IPS DF 4.7 (cell line): Measurements from ENCODE around the gene NEK4.
A peak's percentile ranks its signal among the peaks of the same experiment; 100 is the strongest.
"Not testable (repeated sequence)": the region's sequence is repeated elsewhere in the genome, so short reads cannot be mapped to it uniquely, and the experiment has no call there.

ENCODE experiments used
- DNase-seq: peaks from one replicate; pipeline ENCODE4 v3.0.0-alpha.2; 2013; ENCODE audit warnings: low spot score; ENCODE audit errors: extremely low read depth

The NEK4 gene

DNA sequence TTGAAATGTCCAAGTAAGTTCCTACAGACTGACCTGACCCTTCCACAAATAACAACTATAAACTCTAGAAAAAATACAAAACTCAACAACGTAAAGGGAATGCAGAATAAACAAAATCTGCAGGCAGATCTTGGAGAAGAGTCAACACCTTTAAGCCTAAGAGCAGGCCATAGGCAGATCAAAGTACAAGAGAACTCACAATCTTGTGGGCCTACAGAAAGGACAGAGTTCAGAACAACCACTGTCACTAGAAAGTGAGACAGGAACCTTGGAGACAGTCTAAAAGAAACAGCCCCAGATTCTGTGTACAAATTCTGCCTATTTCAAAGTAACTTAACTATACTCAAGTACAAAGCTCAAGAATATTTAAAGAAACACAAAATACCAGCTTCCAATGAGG is 31.0 kb downstream of the NEK4 start:
- no peak for DNase-seq

DNA sequence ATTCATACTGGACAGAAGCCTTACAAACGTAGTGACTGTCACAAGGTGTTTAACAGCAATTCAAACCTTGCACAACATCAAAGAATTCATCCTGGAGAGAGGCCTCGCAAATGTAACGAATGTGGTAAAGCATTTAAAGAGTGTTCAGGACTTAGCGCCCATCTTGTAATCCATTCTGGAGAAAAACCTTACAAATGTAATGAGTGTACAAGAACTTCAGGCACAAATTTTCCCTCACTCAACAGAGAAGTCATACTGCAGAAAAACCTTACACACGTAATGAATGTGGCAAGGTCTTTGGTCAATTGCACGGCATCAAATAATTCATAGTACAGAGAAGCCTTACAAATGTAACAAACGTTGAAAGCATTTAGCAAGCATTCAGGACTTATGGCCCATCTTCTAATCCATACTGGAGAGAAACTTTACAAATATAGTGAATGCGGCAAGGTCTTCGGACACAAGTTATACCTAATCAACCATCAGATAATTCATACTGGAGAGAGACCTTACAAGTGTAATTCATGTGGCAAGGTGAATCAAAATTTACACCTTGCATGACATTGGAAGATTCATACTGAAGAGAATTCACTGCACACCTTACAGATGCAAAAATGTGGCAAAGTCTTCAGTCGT is 37.4 kb downstream of the NEK4 start:
- no peak for DNase-seq

- no peak for DNase-seq
Observed at GRCh38 chr3:52731590-52731989, 39.1 kb downstream of the NEK4 start.

DNA sequence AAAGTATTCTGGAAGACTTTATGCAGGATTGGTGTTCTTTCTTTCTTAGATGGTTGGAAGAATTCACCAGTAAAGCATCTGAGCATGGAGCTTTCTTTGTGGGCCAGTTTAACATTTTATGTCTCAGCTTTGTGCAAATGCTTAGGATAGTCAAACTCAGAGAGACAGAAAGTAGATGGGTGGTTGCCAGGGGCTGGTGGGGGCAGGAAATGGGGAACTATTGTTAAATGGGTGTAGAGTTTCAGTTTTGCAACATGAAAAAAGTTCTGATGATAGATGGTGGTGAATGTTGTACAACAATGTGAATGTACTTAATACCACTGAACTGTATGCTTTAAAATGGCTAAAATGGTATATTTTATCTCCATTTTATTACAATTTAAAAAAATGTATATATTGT is 40.1 kb downstream of the NEK4 start:
- DNase-seq = no peak

- DNase-seq = not testable (repeated sequence)
Observed at GRCh38 chr3:52728753-52729152, 42.0 kb downstream of the NEK4 start.

DNA sequence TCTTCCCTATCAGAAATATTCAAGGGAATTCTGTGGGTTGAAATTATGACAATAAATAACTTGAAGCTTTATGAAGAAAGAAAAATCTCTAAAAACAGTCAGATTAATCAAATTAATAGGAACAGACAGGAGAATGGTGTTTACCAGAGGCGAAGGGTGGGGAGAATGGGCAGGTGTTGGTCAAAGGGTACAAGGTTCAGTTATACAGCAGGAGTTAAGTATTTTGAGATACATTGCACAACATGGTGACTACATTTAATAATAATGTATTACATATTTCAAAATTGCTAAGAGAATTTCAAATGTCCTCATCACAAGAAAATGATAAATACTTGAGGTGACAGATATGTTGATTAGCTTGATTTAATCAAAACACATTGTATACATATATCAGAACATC is 46.2 kb downstream of the NEK4 start:
- DNase-seq = no peak

GRCh38 chr3:52723935-52724334 is 46.8 kb downstream of the NEK4 start:
- DNase-seq = no peak

DNA sequence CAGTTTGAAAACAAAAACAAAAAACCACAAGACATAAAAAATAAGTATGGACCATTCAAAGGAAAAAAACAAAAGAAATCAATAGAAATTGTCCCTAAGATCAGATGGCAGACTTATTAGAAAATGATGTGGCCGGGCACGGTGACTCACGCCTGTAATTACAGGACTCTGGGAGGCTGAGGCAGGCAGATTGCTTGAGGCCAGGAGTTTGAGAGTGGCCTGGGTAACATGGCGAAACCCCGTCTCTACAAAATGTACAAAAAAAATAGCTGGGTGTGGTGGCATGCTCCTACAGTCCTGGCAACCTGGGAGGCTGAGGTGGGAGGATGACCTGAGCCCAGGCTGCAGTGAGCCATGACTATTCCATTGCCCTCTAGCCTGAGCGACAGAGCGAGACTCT is 48.2 kb downstream of the NEK4 start:
- DNase-seq = no peak

- DNase-seq = no peak
Observed at GRCh38 chr3:52721730-52722008, 49.1 kb downstream of the NEK4 start.

- DNase-seq = no peak
Observed at GRCh38 chr3:52721002-52721729, 49.6 kb downstream of the NEK4 start.

DNA sequence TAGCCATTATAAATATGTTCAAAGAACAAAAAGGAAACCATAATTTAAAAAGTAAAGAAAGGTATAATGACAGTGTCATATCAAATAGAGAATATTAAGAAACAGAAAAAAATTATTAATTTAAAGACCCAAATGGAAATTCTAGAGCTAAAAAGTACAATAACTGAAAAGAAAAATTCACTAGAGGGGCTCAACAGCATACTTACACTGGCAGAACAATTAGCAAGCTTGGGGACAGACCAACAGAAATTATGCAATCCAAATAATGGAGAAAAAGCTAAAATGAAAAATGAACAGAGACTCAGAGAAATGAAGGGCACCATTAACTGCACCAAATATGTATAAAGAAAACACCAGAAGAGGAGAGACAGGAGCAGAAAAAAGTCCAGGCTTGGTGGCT is 51.1 kb downstream of the NEK4 start:
- no peak for DNase-seq

GRCh38 chr3:52715714-52716305 is 54.9 kb downstream of the NEK4 start:
- DNase-seq = no peak

DNA sequence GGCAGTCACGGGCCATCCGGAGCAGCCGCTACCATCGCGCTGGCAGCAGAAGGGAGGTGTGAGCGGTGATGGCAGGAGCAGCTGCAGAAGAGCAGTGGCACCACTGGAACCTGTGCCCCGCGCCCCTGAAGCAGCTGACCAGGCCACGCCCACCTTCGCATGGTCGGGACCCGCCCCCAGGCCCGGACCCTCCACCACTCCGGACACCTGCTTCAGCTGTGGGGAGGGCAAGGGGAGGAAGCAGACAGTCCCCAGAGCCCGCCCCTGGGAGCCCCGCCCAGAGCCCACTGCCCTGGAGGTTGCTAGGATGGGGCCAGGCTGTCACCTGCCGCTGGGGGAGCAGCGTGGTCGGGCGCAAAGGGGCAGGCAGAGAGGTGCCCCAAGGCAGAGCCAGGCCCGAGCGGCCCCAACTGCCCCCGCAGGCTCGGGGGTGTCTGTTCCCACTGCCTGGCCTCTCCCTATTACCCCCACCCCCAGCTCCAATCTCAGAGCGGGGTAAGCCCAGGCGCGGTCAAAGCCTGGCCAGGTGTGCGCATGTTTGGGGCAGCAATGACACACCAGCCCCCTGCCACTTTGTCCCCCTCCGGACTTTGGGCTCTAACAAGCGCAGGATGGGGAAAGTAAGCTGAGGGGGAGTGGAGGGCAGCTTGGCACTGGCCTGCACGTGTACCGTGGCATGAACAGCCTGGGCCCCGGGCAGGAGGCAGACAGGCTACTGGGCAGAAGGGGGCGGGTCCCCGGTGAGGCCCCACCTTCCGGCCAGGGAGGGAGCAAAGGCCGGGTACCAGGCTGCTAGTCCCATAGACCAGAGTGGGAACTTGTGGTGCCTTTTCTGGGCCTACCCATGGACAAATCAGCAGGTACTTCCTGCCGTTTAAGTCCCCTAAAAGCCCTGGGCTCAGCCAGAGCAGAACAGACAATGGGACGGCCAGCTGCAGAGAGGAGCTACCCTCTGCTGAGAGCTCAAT is 56.1 kb downstream of the NEK4 start:
- peak; percentile 79 for DNase-seq

GRCh38 chr3:52712291-52713212 is 58.2 kb downstream of the NEK4 start:
- DNase-seq = no peak

- DNase-seq = no peak
Observed at GRCh38 chr3:52710512-52710911, 60.2 kb downstream of the NEK4 start.

DNA sequence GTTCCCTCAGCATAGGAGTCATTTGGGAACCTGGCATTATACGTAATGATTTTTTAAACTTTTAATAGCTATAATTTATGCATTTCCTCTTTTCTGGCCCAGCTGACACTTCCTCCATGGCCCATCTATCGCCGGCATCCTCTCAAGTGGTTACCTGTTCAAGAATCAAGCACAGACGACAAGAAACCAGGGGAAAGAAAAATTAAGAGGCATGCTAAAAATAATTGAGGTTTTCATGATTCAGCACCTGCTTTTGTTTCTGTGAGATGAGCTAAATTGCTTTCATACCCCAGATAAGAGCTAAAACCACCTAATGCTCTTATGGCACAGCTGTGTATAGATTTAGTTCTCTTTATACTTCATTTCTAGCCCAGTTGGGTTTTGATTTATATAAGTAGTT is 63.2 kb downstream of the NEK4 start:
- DNase-seq = no peak

- no peak for DNase-seq
Observed at GRCh38 chr3:52705688-52706686, 64.8 kb downstream of the NEK4 start, which contains the start of the genes GLT8D1 and SPCS1. GLT8D1 (minus strand) TSS chr3:52705791; CDS start chr3:52700460, 5,331 bp downstream. SPCS1 (plus strand) TSS chr3:52706106; CDS start chr3:52706247, 141 bp downstream.

DNA sequence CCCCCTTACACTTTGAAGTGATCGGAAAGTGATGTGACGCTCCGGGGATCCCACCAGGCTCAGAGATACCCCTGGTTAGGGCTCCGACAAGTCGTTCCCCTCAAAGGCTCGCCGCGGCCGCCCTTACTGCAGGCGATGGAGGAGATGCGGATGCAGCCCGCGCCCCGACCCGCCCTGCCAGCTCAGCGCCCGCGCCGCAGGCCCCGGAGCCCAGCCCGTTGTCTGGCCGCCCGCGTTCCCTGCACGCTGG is 65.4 kb downstream of the NEK4 start:
- DNase-seq = no peak

GRCh38 chr3:52704611-52705437 is 65.9 kb downstream of the NEK4 start:
- no peak for DNase-seq
